GM20000 (cell line): ENCODE data around the gene SLFN11.

Experiments
- DNase-seq: peaks from one replicate; pipeline ENCODE4 v3.0.0; 2012; ENCODE audit warnings: low spot score
- CTCF ChIP-seq: IDR thresholded peaks from 2 replicates; pipeline ENCODE4 v1.5.1; 2012; ENCODE audit warnings: mild to moderate bottlenecking, control low read depth; ENCODE audit errors: extremely low read depth, missing control alignments

SLFN11 gene

GRCh38 chr17:35390663-35391062, 17.2 kb upstream of the SLFN11 start:
- DNase-seq = no peak
- no peak for TF ChIP-seq CTCF

- no peak for TF ChIP-seq CTCF
- DNase-seq = no peak
Observed at GRCh38 chr17:35390156-35390555, 16.7 kb upstream of the SLFN11 start.

GRCh38 chr17:35387496-35387895, 14.1 kb upstream of the SLFN11 start:
- no peak for TF ChIP-seq CTCF
- DNase-seq = no peak

GRCh38 chr17:35377706-35378105, 4.3 kb upstream of the SLFN11 start:
- DNase-seq = no peak
- TF ChIP-seq CTCF = no peak

- no peak for DNase-seq
- TF ChIP-seq CTCF = no peak
Observed at GRCh38 chr17:35377068-35377467, 3.6 kb upstream of the SLFN11 start.

GRCh38 chr17:35376245-35376644, 2.8 kb upstream of the SLFN11 start:
- no peak for TF ChIP-seq CTCF
- no peak for DNase-seq

- DNase-seq = no peak
- no peak for TF ChIP-seq CTCF
Observed at GRCh38 chr17:35374766-35375344, 1.4 kb upstream of the SLFN11 start.
